ENCODE data around the gene TRPC6.

- TF ChIP-seq POLR2A (conservative IDR thresholded peaks at IDR 0.05): no peak
- TF ChIP-seq FOXA1 (IDR thresholded peaks at IDR 0.05; ENCODE audit: borderline replicate concordance): no peak
- TF ChIP-seq POLR2AphosphoS5 (IDR thresholded peaks at IDR 0.05; ENCODE audit: control insufficient read depth, insufficient read depth, low read depth, low read length): no peak
- TF ChIP-seq ZNF253 (CRISPR knock-in tag; conservative IDR thresholded peaks at IDR 0.05): no peak
- no peak for TF ChIP-seq KAT2B (IDR thresholded peaks at IDR 0.05; ENCODE audit: low read depth, low read length)
- no peak for TF ChIP-seq TCF7L2 (IDR thresholded peaks at IDR 0.05; ENCODE audit: low read depth, low read length)
- no peak for TF ChIP-seq CTCF (IDR thresholded peaks at IDR 0.05 in 2 of 3, conservative IDR thresholded peaks at IDR 0.05 in 1 of 3; ENCODE audit: insufficient read depth in 2 of 3, low read depth in 1 of 3, low read length in 3 of 3)
- TF ChIP-seq SMC3 (conservative IDR thresholded peaks at IDR 0.05; ENCODE audit: insufficient read depth, low read depth, low read length): no peak
- TF ChIP-seq TEAD2 (tag; IDR thresholded peaks at IDR 0.05): no peak
These were observed 75.4 kb downstream of the TRPC6 start for GRCh38 chr11:101508370-101508769.

Data from K562 (cell line).